Muscle of leg (tissue), 11 donors: ENCODE measurements around the gene ARHGEF40. TPM values are rescaled to one million over a fixed set of nuclear protein-coding genes. Genes with fewer than 3 reads are reported as not detected.
A peak's percentile ranks its signal among the peaks of the same experiment; 100 is the strongest.

Source experiments
- DNase-seq: peaks from one replicate; pipeline ENCODE4 v3.0.0; 2013
- H3K27ac ChIP-seq: one replicate; pipeline ENCODE4 v1.5.1; 2013; ENCODE audit warnings: mild to moderate bottlenecking, low read length, control low read depth
- H3K27me3 ChIP-seq: one replicate; pipeline ENCODE4 v1.6.1; 2013; ENCODE audit warnings: low read length; ENCODE audit not compliant: control insufficient read depth, insufficient read depth
- H3K36me3 ChIP-seq: one replicate; pipeline ENCODE4 v1.6.1; 2013; ENCODE audit warnings: low read length; ENCODE audit not compliant: control insufficient read depth, insufficient read depth
- H3K4me1 ChIP-seq: one replicate; pipeline ENCODE4 v1.6.1; 2013; ENCODE audit warnings: low read length; ENCODE audit not compliant: control insufficient read depth, insufficient read depth
- H3K4me3 ChIP-seq: one replicate; pipeline ENCODE4 v1.5.1; 2013; ENCODE audit warnings: low read length, control low read depth
- H3K9me3 ChIP-seq: replicated peaks from 2 replicates; pipeline ENCODE4 v1.6.1; 2013; ENCODE audit warnings: low read depth, low read length; ENCODE audit not compliant: control insufficient read depth
- WGBS: methylation state at CpG from one replicate; pipeline ENCODE4 v1.1.5; 2013; ENCODE audit warnings: missing lambda C conversion rate; ENCODE audit not compliant: insufficient coverage; 5-methylcytosine and 5-hydroxymethylcytosine counted together
- polyA plus RNA-seq, 8 donors: library from polyadenylated mRNA; unstranded; fragments of 120-200 nt; gene quantifications; one replicate each; pipeline versions ENCODE4 v1.2.1 to v1.2.3, GENCODE V29; 2013; ENCODE audit warnings: inconsistent platforms in 1 of 8, low replicate concordance in 1 of 8; ENCODE audit not compliant: insufficient read length in 8 of 8, insufficient read depth in 1 of 8
- total RNA-seq: library from RNA; stranded (reverse); fragments of 120-200 nt; gene quantifications from one replicate; pipeline ENCODE4 v1.2.4, GENCODE V29; 2013

The ARHGEF40 gene
- total and polyA plus RNA-seq, 9 donors, result 50.5 to 70.2 (median 65.2) TPM

DNA sequence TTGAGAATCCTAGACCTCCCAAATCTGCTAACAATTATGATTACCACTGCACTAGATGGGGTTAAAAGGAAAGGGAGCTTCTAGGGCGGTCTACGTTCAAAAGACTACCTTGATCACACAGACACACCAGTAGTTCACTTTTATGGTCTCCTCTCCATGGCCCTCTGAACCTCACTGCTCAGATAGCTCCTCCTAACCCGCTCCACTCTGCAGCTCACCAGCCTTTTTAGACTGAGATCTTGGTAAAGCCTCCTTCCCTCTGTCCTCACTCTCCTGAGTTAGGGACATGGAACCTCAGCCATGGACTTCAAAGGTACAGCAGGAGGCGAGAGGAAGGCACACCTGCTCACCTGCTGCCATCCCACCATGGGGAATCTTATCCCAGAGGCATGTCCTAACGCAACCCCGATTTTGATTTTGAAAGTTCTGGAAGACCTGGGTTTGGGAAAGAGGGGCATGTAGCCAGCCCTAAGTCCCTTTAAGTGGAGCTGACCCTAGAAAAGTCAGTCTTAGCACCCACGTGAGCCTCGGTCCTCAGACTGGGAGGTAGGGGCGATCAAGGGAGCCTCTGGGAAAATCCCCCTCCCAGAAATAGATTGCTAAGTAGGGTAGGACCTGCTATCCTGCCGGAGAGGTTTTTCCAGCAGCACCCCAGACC is 27.0 kb downstream of the ARHGEF40 start:
- 34% methylated on average over 4 of the region's 10 CpGs for WGBS
- DNase-seq, result no peak

DNA sequence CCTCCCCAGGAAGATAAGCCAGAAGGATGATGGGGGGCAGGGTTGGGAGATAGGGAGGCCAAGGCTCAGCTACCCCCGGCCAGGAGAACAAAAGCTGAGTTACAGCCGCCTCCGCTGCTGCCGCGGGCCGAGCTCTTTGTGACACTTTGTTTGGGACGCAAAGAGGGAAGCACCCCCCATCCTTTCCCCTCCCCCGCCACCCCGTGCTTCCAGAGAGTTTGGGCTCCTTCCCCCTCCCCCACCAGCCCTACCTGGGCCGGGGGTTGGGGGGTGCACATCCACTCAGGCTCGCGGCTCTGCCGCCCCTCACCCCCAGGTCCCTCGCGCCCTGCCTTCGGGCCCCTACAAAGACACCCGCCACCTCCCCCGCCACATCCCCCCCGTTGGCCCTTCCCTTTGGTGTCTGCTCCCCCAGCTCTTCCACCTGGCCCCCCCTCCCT is 27.6 kb downstream of the ARHGEF40 start:
- DNase-seq, result no peak
- Histone ChIP-seq H3K27ac (peak overlapping the region; percentile 77), H3K27me3 (no peaks in the 10 kb centered on the region), H3K4me1 (peaks cover 49% of the 10 kb centered on the region), H3K9me3 (no peaks in the 10 kb centered on the region), H3K4me3 (peak overlapping the region; percentile 25), H3K36me3 (peaks cover 4% of the 10 kb centered on the region)
- 0% methylated on average over 7 of the region's 19 CpGs for WGBS

More for the DNA sequence above, 27.0 kb downstream of the ARHGEF40 start:
- Histone ChIP-seq H3K9me3 (no peaks in the 10 kb centered on the region), H3K4me3 (peak overlapping the region; percentile 25), H3K27me3 (no peaks in the 10 kb centered on the region), H3K27ac (peak overlapping the region; percentile 77), H3K4me1 (peaks cover 46% of the 10 kb centered on the region), H3K36me3 (peaks cover 7% of the 10 kb centered on the region)

DNA sequence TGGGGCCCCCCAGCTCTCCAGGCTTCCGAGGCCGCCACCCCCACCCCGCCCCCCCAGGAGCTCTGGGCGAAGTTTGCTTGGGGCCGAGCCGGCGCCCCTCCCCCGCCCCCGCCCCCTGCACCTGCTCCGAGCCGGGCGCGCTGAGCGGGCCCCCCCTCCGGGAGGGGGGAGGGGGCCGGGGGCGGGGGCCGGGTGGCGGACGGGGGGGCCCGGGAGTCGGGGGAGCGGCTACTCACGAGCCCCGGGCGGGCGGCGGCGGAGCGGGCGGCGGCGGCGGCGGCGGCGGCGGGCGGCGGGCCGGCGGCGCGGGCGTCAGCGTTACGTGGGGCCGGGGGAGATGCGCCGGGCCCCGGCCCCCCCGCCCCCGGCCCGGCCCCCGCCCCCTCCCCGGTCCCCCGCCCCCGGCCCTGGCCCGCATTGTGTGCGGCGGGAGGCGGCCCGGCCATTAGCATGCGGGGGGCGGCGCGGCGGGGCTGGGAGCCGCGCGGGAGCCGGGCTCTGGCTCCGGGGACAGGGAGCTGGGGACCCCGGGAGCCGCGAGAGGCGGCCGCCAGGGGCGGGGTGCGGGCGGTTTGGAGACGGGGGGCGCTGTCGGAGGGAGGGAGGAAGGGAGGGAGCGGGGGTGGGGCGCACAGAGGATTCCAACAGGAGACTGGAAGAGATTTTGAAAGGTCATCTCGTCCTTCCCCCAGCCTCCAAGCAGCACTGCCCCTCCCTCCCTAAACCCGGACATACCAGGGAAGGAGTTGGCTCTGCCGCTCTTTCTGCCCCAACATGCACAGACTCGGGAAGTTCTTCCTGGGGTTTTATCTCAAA is 28.2 kb downstream of the ARHGEF40 start, which contains the start of gene ZNF219:
TSS of gene ZNF219 (minus strand) at position 580 of the 816 bp plus-strand sequence. CDS start 5,064 bp downstream, outside the sequence.
- WGBS, result under 1% methylated on average over 21 of the region's 90 CpGs
- peak; percentile 77 for DNase-seq

DNA sequence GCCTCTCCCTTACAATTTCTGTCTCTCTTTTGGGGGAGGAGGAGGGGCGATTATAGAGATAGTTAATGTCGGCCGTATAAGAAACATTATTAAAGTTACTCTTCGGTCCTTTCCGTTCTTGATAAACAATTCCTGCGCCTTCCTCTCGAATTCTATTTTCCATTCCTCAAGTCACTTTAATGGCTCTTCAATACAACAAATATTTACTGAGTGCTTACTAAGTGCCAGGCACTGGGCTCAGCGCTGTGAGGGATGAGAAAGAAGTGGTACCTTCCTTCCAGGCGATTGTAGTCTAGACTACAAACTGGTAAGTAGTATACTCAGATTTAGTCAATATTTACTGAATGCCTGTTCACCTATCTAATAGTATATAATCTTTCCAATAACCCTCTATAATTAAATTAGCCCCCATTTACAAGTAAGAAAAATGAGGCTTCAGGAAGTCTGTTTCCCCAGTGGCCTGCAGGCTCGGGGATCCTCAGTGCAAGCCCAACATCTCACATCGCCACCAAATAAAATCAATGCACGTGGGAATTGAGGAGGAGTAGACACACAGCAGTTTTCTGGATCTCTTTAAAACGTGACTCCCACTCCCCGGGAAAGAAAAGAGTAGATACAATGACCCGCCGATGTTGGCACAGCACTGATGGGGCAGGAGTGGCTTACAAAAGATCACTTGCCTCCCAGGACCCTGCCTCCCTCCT is 28.9 kb downstream of the ARHGEF40 start:
- Histone ChIP-seq H3K27ac (peak overlapping the region; percentile 89), H3K9me3 (no peaks in the 10 kb centered on the region), H3K4me1 (peaks cover 44% of the 10 kb centered on the region), H3K36me3 (no peaks in the 10 kb centered on the region), H3K27me3 (no peaks in the 10 kb centered on the region), H3K4me3 (peak overlapping the region; percentile 61)
- 34% methylated on average over 4 of the region's 16 CpGs for WGBS
- DNase-seq, result no peak

More for the DNA sequence above, 28.2 kb downstream of the ARHGEF40 start, which contains the start of gene ZNF219:
- Histone ChIP-seq H3K9me3 (no peaks in the 10 kb centered on the region), H3K4me3 (peak within 1 kb of the TSS; percentile 61), H3K27me3 (no peaks in the 10 kb centered on the region), H3K4me1 (peaks cover 49% of the 10 kb centered on the region), H3K36me3 (no peaks in the 10 kb centered on the region), H3K27ac (peak within 1 kb of the TSS; percentile 89)

DNA sequence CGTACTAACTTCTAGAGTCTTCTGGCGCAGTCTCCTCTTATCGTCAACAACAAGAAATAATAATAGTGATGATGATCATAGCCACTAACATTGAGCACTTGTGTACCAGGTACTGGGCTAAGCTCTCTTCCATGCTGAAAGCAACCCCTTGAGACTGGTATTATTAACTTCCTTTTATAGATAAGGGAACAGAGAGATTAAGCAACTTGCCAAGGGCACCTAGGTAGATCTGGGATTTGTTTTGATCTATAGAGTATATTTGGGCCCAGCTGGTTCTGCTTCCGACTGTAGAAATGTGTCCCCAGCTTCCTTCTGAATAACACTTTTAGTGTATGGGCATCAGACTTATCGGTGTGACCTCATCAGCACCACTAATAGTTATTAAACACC is 29.5 kb downstream of the ARHGEF40 start:
- no peaks in the 10 kb centered on the region for H3K27me3 ChIP-seq
- no peaks in the 10 kb centered on the region for H3K9me3 ChIP-seq
- peaks cover 39% of the 10 kb centered on the region for H3K4me1 ChIP-seq
- DNase-seq, result no peak
- no peaks in the 10 kb centered on the region for H3K36me3 ChIP-seq
- 89% methylated on average over 1 of the region's 5 CpGs for WGBS
- H3K27ac ChIP-seq, result peak overlapping the region; percentile 35
- H3K4me3 ChIP-seq, result no peak overlapping the region

DNA sequence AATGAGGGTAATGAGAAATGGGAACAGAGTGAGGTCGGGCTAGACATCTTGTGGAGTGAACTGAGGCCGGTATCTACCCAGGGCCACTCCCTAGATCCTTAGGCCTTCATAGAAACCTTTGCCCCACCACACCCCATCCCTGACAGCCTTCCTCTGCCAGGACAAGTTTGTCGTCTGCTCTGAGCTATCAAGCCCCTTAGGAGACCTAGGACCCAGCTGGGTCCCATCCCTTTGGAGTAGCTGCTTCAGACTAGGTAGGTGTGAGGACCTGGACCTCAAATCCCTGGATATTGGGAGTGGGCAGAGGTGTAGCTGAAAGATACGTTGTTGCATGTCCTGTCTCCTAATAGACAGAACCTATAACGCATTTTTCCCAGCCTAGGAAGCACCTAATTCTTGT is 30.8 kb downstream of the ARHGEF40 start, which contains the start of gene TMEM253:
TSS of gene TMEM253 (plus strand) at position 136 of the 400 bp plus-strand sequence. CDS start 278 bp downstream, outside the sequence.
- no peak for DNase-seq
- WGBS, result no CpG with 5 or more reads among the region's 5 CpGs
- Histone ChIP-seq H3K9me3 (no peaks in the 10 kb centered on the region), H3K36me3 (no peaks in the 10 kb centered on the region), H3K4me1 (peaks cover 44% of the 10 kb centered on the region), H3K27ac (no peak within 1 kb of the TSS), H3K27me3 (no peaks in the 10 kb centered on the region), H3K4me3 (no peak within 1 kb of the TSS)

DNA sequence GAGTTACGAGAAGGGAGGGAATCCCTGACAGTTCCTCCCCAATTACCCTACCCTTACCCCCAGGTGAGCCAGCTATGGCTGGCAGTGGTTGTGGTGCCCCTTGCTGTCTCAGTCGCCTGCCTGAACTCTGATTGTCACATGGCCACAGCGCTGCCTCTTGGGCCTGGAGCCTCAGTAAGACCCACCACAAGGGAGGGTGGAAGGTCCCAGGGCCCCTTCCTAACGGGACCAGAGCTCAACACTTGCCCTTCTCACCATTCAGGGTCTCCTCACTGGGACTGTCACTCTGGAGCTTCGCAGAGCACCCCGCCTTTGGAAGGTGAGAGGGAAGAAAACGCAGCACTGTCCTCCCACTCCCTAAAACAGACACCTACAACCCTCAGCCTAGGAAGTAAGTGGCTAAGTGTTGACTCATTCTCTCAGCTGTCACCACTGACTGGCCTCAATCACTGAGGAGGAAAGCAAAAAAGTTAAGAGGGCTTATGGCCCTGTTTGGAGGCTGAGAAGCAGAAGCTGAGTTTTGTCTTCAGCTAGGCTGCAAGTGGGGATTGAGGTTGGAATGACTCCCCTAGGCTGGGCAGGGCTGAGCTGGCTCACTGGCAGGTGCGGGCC is 31.8 kb downstream of the ARHGEF40 start:
- no peaks in the 10 kb centered on the region for H3K36me3 ChIP-seq
- H3K27ac ChIP-seq, result no peak overlapping the region
- peaks cover 44% of the 10 kb centered on the region for H3K4me1 ChIP-seq
- DNase-seq, result no peak
- H3K27me3 ChIP-seq, result no peaks in the 10 kb centered on the region
- H3K4me3 ChIP-seq, result no peak overlapping the region
- H3K9me3 ChIP-seq, result no peaks in the 10 kb centered on the region
- 84% methylated on average over 3 of the region's 8 CpGs for WGBS

DNA sequence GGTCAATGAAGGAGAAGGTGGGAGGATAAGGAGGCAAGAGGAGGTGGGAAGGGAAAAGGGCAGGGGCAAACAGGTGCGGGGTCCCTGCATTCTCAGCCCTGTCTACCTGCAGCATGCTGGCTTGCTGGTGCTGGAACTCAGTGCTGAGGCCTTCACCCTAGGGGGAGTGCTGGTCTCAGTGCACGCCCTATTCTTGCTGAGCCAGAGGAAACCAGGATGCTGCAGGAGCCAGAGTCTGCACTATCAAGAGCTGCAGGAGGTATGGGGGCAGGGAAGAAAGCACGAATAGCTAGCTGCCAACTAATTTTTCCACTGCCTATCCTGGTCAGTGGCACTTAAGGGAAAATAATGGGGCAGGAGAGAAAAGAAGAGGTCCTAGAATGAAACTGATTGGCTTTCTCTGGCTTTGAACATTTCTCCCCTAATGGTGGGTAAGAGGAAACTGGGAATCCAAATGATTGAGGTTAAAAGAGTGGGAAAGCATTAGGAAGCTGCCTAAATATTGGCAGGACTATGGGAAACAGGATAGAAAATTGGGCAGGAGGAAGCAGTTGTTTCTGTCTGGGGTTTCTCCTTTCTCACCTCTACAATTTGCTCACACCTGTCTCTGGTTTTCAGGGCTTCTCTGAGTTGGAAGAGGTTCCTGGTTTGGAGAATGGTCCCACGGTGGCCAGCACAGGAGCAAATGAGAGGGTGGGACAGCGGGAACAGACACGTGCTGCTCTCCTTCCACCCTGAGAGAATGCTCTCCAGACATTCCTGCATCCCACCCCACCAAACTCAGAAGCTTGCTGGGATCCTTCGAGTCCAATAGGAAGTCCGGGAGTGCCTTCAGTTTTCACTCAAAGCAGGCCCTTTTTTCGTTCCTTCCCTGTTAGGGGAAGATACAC is 32.7 kb downstream of the ARHGEF40 start:
- Histone ChIP-seq H3K9me3 (no peaks in the 10 kb centered on the region), H3K27ac (peak overlapping the region; percentile 97), H3K27me3 (no peaks in the 10 kb centered on the region), H3K4me1 (peaks cover 44% of the 10 kb centered on the region), H3K4me3 (peak overlapping the region; percentile 81), H3K36me3 (no peaks in the 10 kb centered on the region)
- 0% methylated on average over 5 of the region's 9 CpGs for WGBS
- DNase-seq, result no peak

DNA sequence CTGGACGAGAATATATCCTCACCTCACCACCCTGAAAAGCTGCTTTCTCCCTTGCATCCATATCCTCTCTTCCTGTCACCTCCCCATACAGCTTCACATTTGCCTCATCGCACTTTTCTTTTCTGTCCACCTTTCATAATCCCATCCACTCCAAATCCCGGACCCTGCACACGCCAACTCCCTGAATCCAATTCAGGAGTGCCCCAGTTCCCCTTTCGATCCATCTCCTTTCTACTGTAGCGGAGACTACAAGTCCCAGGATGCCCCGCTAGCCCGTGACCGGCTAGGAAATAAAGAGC is 33.3 kb downstream of the ARHGEF40 start:
- Histone ChIP-seq H3K27ac (peak overlapping the region; percentile 97), H3K36me3 (no peaks in the 10 kb centered on the region), H3K4me1 (peaks cover 44% of the 10 kb centered on the region), H3K27me3 (no peaks in the 10 kb centered on the region), H3K4me3 (peak overlapping the region; percentile 81), H3K9me3 (no peaks in the 10 kb centered on the region)
- DNase-seq, result no peak
- 0% methylated on average over 7 of the region's 9 CpGs for WGBS
